Stimulated activated CD4-positive, alpha-beta T cell treated with anti-CD3 and anti-CD28 coated beads, Interleukin-4, amount 100 ng/mL, for 24 hours (primary cell): ENCODE measurements around the gene CHRNA3.

Experiments used
- DNase-seq: peaks from one replicate; pipeline ENCODE4 v3.0.0-alpha.2; 2020

CHRNA3 gene

GRCh38 chr15:78635346-78635745, 14.6 kb upstream of the CHRNA3 start:
- DNase-seq: no peak

- no peak for DNase-seq
Measured at GRCh38 chr15:78634210-78635145, 13.7 kb upstream of the CHRNA3 start.

- no peak for DNase-seq
Measured at GRCh38 chr15:78633348-78633747, 12.6 kb upstream of the CHRNA3 start.

GRCh38 chr15:78630886-78631633, 10.3 kb upstream of the CHRNA3 start:
- no peak for DNase-seq

- no peak for DNase-seq
Measured at GRCh38 chr15:78629716-78630065, 8.9 kb upstream of the CHRNA3 start.

- DNase-seq: no peak
Measured at GRCh38 chr15:78629031-78629715, 8.4 kb upstream of the CHRNA3 start.

GRCh38 chr15:78628227-78628626, 7.4 kb upstream of the CHRNA3 start:
- no peak for DNase-seq

- no peak for DNase-seq
Measured at GRCh38 chr15:78627348-78627747, 6.6 kb upstream of the CHRNA3 start.

GRCh38 chr15:78626381-78626995, 5.7 kb upstream of the CHRNA3 start:
- DNase-seq: no peak

- no peak for DNase-seq
Measured at GRCh38 chr15:78625606-78626280, 4.9 kb upstream of the CHRNA3 start.

GRCh38 chr15:78624651-78625590, 4.1 kb upstream of the CHRNA3 start:
- no peak for DNase-seq

GRCh38 chr15:78623786-78624497, 3.1 kb upstream of the CHRNA3 start:
- no peak for DNase-seq

- DNase-seq: no peak
Measured at GRCh38 chr15:78621810-78622402, 1.1 kb upstream of the CHRNA3 start.

- no peak for DNase-seq
Measured at GRCh38 chr15:78620021-78620526, 722 bp downstream of the CHRNA3 start.

GRCh38 chr15:78619022-78619950, 1.5 kb downstream of the CHRNA3 start:
- DNase-seq: no peak

GRCh38 chr15:78618490-78618934, 2.3 kb downstream of the CHRNA3 start:
- peak; percentile 87 for DNase-seq

- DNase-seq: no peak
Measured at GRCh38 chr15:78618064-78618463, 2.7 kb downstream of the CHRNA3 start.

- DNase-seq: no peak
Measured at GRCh38 chr15:78617516-78617915, 3.3 kb downstream of the CHRNA3 start.

GRCh38 chr15:78617076-78617475, 3.7 kb downstream of the CHRNA3 start:
- DNase-seq: no peak
